NCI-H2081 (cell line): Measurements from ENCODE around the gene FAM9C.
A peak's percentile ranks its signal among the peaks of the same experiment; 100 is the strongest.
"Not testable (repeated sequence)": the region's sequence is repeated elsewhere in the genome, so short reads cannot be mapped to it uniquely, and the experiment has no call there.

Experiments
- DNase-seq, 2 experiments: peaks; one replicate each; lab custom pipeline; 2025; lab: John Stamatoyannopoulos, UW

FAM9C gene

GRCh38 chrX:13076176-13076961 lies 31.9 kb upstream of the FAM9C start:
- no peak for DNase-seq

DNA sequence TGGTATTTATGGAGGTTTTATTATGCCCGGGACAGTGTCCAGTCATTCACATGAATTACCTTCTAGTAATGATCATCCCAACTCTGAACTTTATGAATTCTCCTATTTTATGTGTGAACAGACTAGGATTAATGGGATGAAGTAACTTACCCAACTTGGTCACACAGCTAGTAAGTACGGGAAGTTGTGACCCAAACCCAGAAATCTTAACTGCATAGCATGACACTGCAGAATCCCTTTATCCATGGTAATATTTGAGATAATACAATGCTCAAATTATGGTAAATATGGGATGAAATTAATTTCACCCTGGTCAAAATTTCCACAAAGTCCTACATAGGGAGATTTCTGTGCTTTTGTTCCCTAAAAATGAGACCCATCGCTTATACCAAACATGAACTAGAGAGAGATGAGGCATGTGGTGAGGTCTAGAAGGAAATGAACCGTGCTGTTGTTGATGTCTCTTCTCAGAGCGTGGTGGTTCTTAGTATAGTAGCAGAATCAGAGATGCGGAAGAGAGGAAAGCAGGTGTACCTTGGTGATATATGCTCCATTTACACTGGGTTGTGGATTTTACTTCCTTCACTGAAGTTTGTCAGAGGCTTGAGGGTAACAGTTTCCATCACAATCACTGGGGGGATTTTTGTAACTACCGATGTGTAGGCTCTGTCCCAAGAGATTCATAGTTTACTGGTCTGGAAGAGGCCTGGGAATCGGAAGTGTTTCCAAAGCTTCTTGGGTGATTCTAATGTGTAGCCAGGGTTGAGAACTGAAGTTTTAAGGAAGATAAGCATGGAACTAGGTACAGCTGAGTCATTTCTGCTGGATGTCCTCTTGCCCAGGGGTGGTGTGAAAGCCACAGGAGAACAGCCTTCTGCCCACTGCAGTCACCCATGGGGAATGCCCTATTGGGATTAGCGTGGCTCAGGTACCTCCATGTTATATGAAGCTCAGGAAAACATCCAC lies 30.2 kb upstream of the FAM9C start:
- DNase-seq = no peak

DNA sequence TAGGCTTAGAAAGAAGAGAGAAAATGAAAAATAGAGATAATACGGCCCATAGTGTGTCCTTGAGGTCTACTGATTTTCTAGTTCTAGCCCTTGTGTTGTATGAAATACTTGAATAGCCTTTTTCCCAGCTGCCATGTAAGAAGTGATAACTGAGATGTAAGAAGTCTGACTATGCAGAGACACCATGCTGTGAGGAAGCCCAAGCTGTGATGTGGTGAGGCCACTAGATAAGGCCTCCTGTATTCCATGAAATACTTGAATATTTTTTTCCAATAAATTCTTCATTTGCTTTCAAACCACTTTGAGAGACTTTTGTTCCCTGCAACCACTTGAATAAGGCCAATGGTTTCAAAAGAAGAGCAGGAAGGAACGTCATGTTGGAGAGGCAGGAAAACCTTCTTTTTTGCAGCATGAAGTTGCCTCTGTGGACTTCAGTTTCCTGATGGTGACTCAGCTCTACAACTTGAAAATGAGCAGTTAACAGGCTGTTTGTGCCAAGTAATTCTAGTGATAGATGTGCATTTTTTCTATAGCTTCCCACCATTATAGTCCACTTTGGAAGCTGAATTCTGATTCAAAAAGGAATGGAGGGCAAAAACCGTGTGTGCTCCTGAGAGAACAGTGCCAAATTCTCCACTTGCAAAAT lies 25.5 kb upstream of the FAM9C start:
- no peak for DNase-seq

DNA sequence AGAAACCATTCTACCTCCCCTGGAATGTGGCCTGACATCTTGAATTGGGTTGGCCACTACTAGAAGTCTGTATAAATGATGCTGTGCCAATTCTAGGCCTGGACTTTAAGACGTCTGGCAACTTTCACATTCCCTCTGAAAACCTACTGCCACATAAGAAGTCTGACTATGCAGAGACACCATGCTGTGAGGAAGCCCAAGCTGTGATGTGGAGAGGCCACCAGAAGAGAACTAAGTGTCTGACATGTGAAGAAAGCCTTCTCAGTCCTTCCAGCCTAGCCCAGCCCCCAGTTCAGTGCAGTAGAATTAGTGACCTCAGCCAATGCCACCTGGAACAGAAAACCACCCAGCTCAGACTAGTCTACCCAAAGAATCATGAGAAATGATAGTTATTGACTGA lies 24.2 kb upstream of the FAM9C start:
- no peak for DNase-seq

GRCh38 chrX:13067773-13068172 lies 23.4 kb upstream of the FAM9C start:
- no peak for DNase-seq

DNA sequence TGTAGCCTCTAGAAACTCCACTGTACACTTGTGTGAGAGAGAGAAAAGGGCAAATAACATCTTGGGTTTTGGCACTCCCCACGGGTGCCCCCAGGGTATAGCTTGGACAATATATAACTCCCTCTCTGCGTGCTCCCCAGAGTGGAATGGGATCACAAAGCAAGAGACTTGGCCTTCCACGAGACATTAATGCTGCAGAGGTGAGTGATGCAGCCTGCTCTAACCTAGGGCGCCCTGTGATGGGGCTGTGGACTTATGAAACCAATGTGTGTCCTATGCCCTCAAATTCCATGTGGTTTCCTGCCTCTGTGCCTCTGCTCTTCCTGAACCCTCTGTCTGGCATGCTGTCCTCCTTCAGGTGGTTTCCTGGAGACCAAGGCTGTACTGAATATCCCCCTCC lies 22.0 kb upstream of the FAM9C start:
- no peak for DNase-seq

DNA sequence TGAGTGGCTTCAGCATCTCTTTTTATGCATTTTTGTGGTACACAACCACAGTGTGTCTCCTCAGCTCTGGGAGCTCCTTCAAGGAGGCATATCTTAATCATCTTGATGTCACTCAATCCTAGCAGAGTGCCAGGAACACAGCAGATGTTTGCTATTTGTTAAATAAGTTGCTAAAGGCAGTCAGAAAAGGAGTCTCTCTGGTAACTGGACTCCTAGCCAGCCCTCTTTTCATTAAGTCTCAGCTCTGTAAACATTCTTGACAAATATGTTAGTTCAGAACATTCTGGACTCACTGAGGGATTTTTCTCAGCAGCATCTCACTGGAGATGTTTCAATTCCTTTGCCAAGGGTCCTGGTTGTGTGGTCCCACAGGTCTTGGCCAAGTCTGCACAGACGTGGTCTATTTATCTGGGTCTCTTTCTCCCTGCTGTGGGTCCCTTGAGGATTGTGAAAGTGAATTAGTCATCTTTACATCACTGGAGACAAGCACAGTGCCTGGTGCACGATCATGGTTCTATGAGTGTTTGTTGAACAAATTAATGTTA lies 20.3 kb upstream of the FAM9C start:
- no peak for DNase-seq

DNA sequence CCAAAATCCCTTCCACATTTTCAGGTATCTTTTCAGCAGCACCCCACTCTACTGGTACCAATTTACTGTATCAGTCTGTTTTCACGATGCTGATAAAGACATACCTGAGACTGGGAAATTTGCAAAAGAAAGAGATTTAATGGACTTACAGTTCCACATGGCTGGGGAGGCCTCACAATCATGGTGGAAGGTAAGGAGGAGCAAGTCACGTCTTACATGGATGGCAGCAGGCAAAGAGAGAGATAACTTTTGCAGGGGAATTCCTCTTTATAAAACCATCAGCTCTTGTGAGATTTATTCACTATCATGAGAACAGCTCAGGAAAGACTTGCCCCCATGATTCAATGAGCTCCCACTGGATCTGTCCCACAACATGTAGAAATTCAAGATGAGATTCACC lies 18.7 kb upstream of the FAM9C start:
- not testable (repeated sequence) for DNase-seq

DNA sequence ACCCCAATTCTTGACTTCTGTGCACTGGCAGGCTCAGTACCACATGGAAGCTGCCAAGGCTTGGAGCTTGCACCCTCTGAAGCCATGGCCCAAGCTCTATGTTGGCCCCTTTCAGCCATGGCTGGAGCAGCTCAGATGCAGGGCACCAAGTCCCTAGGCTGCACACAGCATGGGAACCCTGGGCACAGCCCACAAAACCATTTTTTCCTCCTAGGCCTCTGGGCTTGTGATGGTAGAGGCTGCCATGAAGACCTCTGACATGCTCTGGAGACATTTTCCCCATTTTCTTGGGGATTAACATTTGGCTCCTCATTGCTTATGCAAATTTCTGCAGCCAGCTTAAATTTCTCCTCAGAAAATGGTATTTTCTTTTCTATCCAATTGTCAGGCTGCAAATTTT lies 17.9 kb upstream of the FAM9C start:
- DNase-seq = not testable (repeated sequence)

DNA sequence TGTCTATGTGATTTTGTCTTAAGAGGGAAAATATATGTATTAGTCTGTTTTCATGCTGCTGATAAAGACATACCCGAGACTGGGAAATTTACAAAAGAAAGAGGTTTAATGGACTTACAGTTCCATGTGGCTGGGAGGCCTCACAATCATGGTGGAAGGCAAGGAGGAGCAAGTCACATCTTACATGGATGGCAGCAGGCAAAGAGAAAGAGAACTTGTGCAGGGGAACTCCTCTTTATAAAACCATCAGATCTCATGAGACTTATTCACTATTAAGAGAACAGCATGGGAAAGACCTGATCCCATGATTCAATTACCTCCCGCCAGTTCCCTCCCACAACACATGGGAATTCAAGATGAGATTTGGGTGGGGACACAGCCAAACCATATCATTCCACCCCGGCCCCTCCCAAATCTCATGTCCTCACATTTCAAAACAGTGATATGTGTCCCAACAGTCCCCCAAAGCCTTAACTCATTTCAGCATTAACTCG lies 16.8 kb upstream of the FAM9C start:
- DNase-seq = not testable (repeated sequence)

DNA sequence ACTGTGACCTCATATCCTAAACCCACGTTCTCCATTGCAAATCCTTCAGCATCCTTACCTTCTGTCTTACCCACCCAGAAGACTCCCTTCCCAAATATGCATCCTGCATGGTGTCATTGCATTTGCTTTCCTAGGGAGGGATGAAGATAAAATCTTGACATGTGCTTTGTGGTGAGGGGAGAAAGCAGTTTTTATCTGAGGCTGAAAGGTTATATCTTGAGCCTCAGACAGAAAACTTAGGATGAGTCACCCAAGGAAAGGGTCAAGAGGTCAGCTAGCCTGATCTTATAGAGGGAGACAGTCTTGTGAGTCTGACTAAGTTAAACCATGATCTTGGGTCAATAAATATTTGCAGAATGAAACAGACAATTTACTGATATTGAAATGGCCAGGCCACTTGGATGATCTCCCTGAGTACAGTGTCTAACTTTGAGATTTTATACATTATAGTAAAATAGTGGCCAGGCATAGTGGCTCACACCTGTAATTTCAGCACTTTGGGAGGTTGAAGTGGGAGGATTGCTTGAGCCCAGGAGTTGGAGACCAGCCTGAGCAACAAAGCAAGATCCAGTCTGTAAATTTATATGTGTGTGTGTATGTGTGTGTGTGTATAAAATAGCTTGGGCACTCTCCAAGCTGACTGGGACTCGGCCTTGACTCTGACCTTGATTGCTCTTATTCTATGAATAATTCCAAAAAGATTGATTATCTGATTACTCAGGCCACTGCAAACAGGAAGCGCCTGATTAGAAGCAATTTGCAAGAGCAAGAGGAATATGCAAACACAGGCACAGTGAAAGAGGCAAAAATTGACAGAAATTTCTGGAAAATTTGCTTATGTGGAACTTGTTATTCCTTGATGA lies 15.4 kb upstream of the FAM9C start:
- no peak for DNase-seq

- DNase-seq = no peak
Observed at GRCh38 chrX:13055486-13055885, 11.1 kb upstream of the FAM9C start.

GRCh38 chrX:13053171-13053570 lies 8.8 kb upstream of the FAM9C start:
- DNase-seq = no peak

DNA sequence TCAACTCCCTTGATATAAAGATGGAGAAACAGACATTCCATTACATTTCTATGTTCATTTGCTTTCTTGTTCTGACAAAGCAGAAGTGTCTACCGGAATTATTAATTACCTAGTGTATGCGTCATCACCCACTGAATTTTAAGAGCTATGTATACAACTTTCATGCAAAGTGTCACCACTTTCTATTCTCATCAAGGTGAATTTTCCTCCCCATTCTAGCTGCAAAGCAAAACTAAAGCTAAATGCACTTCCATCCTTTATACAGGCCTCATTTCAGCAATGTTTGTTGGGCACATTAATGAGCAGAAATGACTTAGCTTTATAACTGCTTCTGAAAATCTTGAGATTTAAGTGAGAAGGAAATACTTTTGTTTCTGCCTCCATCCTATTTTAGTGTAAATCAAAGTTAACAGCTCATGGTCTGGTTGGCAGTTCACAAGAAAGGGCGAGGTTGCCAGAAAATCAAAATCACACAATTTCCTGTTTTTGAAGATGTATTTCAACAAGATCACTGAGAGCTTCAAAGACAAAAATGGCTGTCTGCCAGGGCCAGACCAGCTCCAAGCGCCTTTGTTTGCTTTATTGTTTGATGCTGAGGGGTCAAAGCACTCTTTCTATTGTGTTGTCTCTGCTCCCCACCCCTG lies 7.2 kb upstream of the FAM9C start:
- peak in 1 of 2 experiments; percentile 22 for DNase-seq

- DNase-seq = no peak
Observed at GRCh38 chrX:13051167-13051528, 6.7 kb upstream of the FAM9C start.

DNA sequence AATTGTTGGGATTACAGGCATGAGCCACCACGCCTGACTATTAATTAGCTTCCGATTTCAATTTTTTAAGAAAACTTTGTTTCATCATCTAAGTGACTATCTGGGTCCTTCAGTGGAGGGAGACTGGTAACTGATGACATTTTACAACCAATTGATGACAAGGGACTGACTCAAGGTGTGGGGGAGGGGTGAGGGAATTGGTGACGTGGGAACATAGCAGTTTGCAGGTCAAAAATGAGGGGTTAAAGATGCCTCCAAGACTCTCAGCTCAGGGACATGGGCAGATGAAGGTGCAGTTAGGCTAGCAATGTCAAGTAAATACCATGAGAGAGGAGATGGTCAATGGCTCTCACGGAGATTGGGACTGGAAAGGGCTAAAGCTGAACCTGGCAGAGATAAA lies 5.7 kb upstream of the FAM9C start:
- no peak for DNase-seq

DNA sequence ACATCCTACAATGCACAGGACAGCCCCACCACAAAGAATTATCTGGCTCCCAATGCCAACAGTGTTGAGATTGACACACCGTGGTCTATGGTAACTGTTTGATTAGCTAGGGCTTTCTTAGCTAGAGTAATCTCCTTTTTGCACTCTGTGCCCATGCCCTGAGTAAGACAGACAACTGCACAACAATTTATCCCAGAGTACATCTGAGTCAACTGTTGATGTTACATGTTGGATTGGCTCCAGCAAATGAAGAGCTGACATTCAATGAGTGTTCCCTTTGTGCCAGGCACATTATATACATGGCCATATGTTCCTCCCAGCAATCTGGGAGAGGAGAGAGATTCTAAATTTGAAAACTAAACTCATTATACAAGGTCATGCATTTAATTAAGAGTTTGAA lies 3.9 kb upstream of the FAM9C start:
- no peak for DNase-seq

DNA sequence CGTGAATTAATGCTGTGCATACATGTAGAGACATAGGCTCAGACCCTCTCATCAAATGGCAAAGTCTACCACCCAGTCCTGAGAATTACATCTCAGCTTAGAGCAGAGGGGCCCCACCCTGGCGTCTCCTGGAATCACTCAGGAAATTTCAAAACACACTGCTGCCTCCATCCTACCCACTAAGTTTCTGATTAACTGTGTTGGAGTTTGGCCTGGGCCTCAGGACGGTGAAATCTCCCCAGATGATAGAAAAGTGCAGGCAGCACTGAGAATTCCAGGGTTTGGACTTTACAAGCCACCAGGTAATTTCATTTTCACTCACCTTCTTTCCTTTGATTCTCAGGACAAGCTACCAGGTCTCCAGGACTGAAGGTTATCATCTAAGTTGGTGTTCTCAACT lies 3.3 kb upstream of the FAM9C start:
- DNase-seq = no peak

GRCh38 chrX:13046141-13046855 lies 1.9 kb upstream of the FAM9C start:
- no peak for DNase-seq

- DNase-seq = no peak
Observed at GRCh38 chrX:13043938-13044337, 482 bp downstream of the FAM9C start.
